H1 (cell line): ENCODE data around the gene C19orf73.

Experiments
- CHD2 ChIP-seq: IDR thresholded peaks from 2 replicates; pipeline ENCODE4 v1.6.1; 2012; ENCODE audit warnings: low read length, improper control_type of control experiment
- EP300 ChIP-seq, 2 experiments: IDR thresholded peaks; 1 replicate in 1 of 2; 2 replicates in 1 of 2; pipeline ENCODE4 v1.6.1; 2011 to 2012; ENCODE audit warnings: low read depth in 2 of 2, low read length in 2 of 2, mild to moderate bottlenecking in 2 of 2, borderline replicate concordance in 1 of 2, inconsistent platforms in 1 of 2, moderate library complexity in 1 of 2
- EZH2 ChIP-seq: fragments of 200-600 bp; sonication (generic); IDR thresholded peaks from 2 replicates; pipeline ENCODE4 v1.7.1; 2012; ENCODE audit warnings: low read depth, mild to moderate bottlenecking, moderate library complexity, low read length, inconsistent platforms; ENCODE audit not compliant: severe bottlenecking
- MAFK ChIP-seq: IDR thresholded peaks from 2 replicates; pipeline ENCODE4 v1.6.1; 2012; ENCODE audit warnings: low read depth, mild to moderate bottlenecking, improper control_type of control experiment, low read length
- POLR2A ChIP-seq, 2 experiments: IDR thresholded peaks; 1 replicate in 1 of 2; 2 replicates in 1 of 2; pipeline ENCODE4 v1.6.1; 2011; ENCODE audit warnings: low read depth in 2 of 2, low read length in 2 of 2, mild to moderate bottlenecking in 2 of 2; ENCODE audit errors: control extremely low read depth in 1 of 2
- POLR2AphosphoS5 ChIP-seq: IDR thresholded peaks from 2 replicates; pipeline ENCODE4 v1.6.1; 2011; ENCODE audit warnings: low read depth, low read length
- SIX5 ChIP-seq: IDR thresholded peaks from 2 replicates; pipeline ENCODE4 v1.6.1; 2011; ENCODE audit warnings: mild to moderate bottlenecking, low read depth, low read length
- TAF1 ChIP-seq: IDR thresholded peaks from 2 replicates; pipeline ENCODE4 v1.6.1; 2011; ENCODE audit warnings: mild to moderate bottlenecking, low read depth, low read length
- TF ChIP-seq, protein P1 (sequence below), 3 experiments: IDR thresholded peaks; 1 replicate in 2 of 3; 2 replicates in 1 of 3; pipeline versions ENCODE4 v1.5.1 to v1.6.1; 2011; ENCODE audit warnings: low read length in 3 of 3, mild to moderate bottlenecking in 3 of 3, inconsistent platforms in 2 of 3, low read depth in 1 of 3, moderate library complexity in 1 of 3; ENCODE audit not compliant: insufficient read depth in 1 of 3; ENCODE audit errors: control extremely low read depth in 1 of 3

DNA sequence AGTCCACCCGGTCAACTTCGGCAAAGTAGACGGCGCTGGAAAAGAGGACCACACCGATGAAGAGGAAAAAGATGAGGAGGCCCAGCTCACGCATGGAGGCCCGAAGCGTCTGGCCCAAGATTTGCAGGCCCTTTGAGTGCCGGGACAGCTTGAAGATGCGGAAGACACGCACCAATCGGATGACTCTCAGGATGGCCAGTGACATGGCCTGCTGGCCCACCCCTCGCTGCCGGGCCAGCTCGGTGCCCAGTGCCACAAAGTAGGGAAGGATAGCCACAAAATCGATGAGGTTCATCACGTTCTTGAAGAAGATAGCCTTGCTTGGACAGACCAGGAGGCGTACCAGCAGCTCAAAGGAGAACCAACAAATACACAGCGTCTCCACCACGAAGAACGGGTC is 48.5 kb downstream of the C19orf73 start:
- TF ChIP-seq POLR2AphosphoS5 (no peak), POLR2A (IDR thresholded peaks at IDR 0.05; ENCODE audit: control extremely low read depth in 1 of 2, low read depth in 2 of 2, low read length in 2 of 2) (no peak), MAFK (no peak), CHD2 (no peak), TAF1 (no peak), EP300 (IDR thresholded peaks at IDR 0.05; ENCODE audit: borderline replicate concordance in 1 of 2, low read depth in 2 of 2, low read length in 2 of 2) (no peak), EZH2 (no peak), SIX5 (no peak)
- TF ChIP-seq, protein P1, sequence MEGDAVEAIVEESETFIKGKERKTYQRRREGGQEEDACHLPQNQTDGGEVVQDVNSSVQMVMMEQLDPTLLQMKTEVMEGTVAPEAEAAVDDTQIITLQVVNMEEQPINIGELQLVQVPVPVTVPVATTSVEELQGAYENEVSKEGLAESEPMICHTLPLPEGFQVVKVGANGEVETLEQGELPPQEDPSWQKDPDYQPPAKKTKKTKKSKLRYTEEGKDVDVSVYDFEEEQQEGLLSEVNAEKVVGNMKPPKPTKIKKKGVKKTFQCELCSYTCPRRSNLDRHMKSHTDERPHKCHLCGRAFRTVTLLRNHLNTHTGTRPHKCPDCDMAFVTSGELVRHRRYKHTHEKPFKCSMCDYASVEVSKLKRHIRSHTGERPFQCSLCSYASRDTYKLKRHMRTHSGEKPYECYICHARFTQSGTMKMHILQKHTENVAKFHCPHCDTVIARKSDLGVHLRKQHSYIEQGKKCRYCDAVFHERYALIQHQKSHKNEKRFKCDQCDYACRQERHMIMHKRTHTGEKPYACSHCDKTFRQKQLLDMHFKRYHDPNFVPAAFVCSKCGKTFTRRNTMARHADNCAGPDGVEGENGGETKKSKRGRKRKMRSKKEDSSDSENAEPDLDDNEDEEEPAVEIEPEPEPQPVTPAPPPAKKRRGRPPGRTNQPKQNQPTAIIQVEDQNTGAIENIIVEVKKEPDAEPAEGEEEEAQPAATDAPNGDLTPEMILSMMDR (IDR thresholded peaks at IDR 0.05; ENCODE audit: control extremely low read depth in 1 of 3, insufficient read depth in 1 of 3, low read depth in 1 of 3, low read length in 3 of 3), result no peak
